K562 (cell line): ENCODE data around the gene BAIAP2.

Source experiments
- JUND ChIP-seq, 2 experiments: IDR thresholded peaks; 2 replicates in 1 of 2; 3 replicates in 1 of 2; pipeline ENCODE4 v1.6.1; 2011; ENCODE audit warnings: borderline replicate concordance in 2 of 2, low read depth in 2 of 2, low read length in 2 of 2, improper control_type of control experiment in 1 of 2, missing biosample characterization in 1 of 2, missing genetic modification characterization in 1 of 2, missing genetic modification reagents in 1 of 2
- NCOA1 ChIP-seq: fragments of 450-650 bp; IDR thresholded peaks from 2 replicates; pipeline ENCODE4 v1.6.1; 2016; ENCODE audit warnings: low read depth
- NCOA2 ChIP-seq, 2 experiments: fragments of 450-650 bp; IDR thresholded peaks; 2 replicates each; pipeline ENCODE4 v1.6.1; 2018; ENCODE audit warnings: mild to moderate bottlenecking in 2 of 2, moderate library complexity in 1 of 2; ENCODE audit not compliant: partially characterized antibody in 2 of 2
- POLR2AphosphoS5 ChIP-seq: IDR thresholded peaks from 2 replicates; pipeline ENCODE4 v1.6.1; 2011; ENCODE audit warnings: mild to moderate bottlenecking, low read depth, low read length, moderate library complexity; ENCODE audit not compliant: control insufficient read depth, insufficient read depth
- TF ChIP-seq, protein P1 (sequence below): fragments of 200-600 bp; sonication (generic); IDR thresholded peaks from one replicate; pipeline ENCODE4 v1.6.1; 2012; ENCODE audit warnings: mild to moderate bottlenecking, low read depth, low read length, inconsistent platforms

DNA sequence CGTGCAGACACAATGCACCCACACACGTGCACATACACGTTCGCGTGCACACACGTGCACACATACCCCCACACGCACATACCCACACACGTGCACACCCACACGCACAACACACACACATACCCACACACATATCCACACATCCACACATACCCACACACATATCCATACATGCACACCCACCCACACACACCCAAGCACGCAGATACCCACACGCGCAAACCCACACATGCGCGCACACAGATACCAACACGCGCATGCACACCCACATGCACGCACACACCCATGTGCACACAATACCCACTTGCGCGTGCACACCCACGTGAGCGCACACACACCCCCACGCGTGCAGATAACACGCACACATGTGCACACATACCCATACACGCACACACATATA lies 103.5 kb downstream of the BAIAP2 start:
- TF ChIP-seq, protein P1, sequence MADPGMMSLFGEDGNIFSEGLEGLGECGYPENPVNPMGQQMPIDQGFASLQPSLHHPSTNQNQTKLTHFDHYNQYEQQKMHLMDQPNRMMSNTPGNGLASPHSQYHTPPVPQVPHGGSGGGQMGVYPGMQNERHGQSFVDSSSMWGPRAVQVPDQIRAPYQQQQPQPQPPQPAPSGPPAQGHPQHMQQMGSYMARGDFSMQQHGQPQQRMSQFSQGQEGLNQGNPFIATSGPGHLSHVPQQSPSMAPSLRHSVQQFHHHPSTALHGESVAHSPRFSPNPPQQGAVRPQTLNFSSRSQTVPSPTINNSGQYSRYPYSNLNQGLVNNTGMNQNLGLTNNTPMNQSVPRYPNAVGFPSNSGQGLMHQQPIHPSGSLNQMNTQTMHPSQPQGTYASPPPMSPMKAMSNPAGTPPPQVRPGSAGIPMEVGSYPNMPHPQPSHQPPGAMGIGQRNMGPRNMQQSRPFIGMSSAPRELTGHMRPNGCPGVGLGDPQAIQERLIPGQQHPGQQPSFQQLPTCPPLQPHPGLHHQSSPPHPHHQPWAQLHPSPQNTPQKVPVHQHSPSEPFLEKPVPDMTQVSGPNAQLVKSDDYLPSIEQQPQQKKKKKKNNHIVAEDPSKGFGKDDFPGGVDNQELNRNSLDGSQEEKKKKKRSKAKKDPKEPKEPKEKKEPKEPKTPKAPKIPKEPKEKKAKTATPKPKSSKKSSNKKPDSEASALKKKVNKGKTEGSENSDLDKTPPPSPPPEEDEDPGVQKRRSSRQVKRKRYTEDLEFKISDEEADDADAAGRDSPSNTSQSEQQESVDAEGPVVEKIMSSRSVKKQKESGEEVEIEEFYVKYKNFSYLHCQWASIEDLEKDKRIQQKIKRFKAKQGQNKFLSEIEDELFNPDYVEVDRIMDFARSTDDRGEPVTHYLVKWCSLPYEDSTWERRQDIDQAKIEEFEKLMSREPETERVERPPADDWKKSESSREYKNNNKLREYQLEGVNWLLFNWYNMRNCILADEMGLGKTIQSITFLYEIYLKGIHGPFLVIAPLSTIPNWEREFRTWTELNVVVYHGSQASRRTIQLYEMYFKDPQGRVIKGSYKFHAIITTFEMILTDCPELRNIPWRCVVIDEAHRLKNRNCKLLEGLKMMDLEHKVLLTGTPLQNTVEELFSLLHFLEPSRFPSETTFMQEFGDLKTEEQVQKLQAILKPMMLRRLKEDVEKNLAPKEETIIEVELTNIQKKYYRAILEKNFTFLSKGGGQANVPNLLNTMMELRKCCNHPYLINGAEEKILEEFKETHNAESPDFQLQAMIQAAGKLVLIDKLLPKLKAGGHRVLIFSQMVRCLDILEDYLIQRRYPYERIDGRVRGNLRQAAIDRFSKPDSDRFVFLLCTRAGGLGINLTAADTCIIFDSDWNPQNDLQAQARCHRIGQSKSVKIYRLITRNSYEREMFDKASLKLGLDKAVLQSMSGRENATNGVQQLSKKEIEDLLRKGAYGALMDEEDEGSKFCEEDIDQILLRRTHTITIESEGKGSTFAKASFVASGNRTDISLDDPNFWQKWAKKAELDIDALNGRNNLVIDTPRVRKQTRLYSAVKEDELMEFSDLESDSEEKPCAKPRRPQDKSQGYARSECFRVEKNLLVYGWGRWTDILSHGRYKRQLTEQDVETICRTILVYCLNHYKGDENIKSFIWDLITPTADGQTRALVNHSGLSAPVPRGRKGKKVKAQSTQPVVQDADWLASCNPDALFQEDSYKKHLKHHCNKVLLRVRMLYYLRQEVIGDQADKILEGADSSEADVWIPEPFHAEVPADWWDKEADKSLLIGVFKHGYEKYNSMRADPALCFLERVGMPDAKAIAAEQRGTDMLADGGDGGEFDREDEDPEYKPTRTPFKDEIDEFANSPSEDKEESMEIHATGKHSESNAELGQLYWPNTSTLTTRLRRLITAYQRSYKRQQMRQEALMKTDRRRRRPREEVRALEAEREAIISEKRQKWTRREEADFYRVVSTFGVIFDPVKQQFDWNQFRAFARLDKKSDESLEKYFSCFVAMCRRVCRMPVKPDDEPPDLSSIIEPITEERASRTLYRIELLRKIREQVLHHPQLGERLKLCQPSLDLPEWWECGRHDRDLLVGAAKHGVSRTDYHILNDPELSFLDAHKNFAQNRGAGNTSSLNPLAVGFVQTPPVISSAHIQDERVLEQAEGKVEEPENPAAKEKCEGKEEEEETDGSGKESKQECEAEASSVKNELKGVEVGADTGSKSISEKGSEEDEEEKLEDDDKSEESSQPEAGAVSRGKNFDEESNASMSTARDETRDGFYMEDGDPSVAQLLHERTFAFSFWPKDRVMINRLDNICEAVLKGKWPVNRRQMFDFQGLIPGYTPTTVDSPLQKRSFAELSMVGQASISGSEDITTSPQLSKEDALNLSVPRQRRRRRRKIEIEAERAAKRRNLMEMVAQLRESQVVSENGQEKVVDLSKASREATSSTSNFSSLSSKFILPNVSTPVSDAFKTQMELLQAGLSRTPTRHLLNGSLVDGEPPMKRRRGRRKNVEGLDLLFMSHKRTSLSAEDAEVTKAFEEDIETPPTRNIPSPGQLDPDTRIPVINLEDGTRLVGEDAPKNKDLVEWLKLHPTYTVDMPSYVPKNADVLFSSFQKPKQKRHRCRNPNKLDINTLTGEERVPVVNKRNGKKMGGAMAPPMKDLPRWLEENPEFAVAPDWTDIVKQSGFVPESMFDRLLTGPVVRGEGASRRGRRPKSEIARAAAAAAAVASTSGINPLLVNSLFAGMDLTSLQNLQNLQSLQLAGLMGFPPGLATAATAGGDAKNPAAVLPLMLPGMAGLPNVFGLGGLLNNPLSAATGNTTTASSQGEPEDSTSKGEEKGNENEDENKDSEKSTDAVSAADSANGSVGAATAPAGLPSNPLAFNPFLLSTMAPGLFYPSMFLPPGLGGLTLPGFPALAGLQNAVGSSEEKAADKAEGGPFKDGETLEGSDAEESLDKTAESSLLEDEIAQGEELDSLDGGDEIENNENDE: no peak
- TF ChIP-seq NCOA2 (IDR thresholded peaks at IDR 0.05; ENCODE audit: partially characterized antibody in 2 of 2): no peak
- TF ChIP-seq NCOA1: no peak
- TF ChIP-seq JUND (IDR thresholded peaks at IDR 0.05; ENCODE audit: borderline replicate concordance, low read depth, low read length): no peak
- TF ChIP-seq JUND (tag; IDR thresholded peaks at IDR 0.05; ENCODE audit: borderline replicate concordance, low read depth, low read length): no peak
- TF ChIP-seq POLR2AphosphoS5: no peak
